GM04504 (cell line): Measurements from ENCODE around the gene MED13L.

Experiments used
- DNase-seq: peaks from one replicate; pipeline ENCODE4 v3.0.0-alpha.2; 2012; ENCODE audit warnings: low read depth

MED13L gene

GRCh38 chr12:116276652-116277466 lies 634 bp downstream of the MED13L start:
- DNase-seq: peak; percentile 40

GRCh38 chr12:116274551-116275375 lies 2.7 kb downstream of the MED13L start:
- no peak for DNase-seq

- DNase-seq: no peak
Measured at GRCh38 chr12:116273813-116274550, 3.5 kb downstream of the MED13L start.

GRCh38 chr12:116267948-116268347 lies 9.5 kb downstream of the MED13L start:
- DNase-seq: no peak

- DNase-seq: no peak
Measured at GRCh38 chr12:116266631-116267349, 10.7 kb downstream of the MED13L start.

DNA sequence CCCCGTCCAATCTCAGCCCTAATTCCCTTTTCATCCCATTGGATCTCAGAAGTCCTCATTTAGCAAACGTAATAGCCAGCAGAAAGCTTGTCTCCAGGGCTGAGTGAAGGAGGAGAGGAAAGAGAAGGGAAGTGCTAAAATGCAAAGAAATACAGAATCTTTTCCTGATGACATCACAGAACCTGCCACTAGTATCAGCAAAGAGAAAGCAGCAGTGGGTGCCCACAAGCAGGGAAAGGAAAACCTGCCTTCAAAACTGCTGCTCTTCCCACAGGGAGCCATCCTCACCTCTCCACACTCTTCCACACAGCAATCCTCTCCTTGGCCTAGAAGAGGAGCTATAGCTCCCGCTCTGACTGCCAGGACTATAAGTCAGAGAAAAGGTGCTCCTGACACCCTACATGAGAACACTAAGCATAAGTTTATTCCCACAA lies 11.3 kb downstream of the MED13L start:
- DNase-seq: no peak

DNA sequence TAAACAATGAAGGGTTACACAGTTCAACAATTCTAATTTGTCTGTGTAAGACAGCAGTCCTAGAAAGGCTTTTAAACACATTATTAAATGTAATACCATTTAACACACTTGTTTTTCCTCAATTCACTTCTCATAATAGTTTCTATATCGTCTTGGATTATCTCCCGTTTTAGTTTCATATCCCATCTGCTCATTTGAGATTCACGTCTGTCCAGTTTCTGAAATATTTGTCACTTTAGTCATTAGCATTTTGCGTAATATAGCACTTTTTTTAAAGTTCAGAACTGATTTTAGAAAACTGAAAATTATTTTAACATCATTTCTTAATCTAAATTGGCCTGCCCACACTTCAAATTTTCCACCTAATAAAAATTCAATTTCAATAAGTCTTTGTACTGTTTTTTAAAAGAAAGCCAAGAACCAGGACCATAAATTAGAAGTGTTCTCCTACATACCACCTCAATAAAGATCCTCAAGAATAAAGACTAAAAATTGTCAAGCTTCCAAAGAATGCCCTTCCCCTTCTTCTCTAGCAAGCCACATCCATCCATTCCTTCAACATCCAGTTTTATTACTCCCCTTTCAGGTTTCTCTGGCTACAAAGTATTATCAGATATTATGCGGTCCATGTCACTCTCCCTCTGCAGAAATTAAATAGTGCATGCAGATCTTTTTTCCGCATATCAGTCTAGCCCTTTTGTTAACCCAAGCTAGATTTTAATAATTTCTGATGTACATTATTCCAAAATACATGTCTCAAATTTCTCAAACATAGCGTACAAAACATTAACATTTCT lies 11.9 kb downstream of the MED13L start:
- DNase-seq: no peak

GRCh38 chr12:116264525-116265070 lies 12.9 kb downstream of the MED13L start:
- DNase-seq: no peak

DNA sequence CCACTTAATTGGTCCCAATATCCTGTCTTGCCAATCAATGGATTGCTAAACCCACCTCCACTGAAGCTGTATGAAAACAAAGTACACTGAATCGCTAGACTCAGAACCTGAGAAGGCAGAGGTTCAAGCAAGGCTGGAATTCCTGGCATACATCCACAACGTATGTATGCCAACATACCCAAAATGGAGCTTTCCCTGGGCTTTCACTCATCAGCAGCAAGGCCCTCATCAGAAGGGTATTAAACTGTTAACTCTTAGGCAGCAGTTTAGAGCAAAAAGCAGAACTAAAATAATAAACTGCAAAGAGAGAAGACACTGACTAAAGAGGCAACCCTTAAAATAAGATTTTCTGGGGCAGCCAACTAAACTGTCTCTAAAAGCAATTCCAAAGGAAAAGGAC lies 13.6 kb downstream of the MED13L start:
- DNase-seq: no peak

DNA sequence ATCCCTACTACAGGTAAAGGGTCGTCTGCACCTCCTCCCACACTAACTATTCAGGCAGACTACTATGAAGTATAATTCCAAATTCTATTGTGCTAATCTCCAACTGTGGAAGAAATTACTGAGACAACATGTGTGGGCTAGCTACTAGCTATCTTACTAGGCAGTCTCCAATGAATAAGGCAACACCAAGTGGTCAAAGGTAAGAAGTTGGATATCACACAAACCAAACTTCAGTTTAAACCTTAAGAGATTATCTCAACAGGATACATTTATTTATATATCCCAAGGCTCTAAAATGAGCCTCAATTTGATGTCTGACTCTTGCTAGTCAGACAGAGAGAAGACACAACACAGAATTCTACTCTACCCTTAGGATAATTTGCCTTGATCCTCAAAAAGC lies 14.1 kb downstream of the MED13L start:
- DNase-seq: no peak

DNA sequence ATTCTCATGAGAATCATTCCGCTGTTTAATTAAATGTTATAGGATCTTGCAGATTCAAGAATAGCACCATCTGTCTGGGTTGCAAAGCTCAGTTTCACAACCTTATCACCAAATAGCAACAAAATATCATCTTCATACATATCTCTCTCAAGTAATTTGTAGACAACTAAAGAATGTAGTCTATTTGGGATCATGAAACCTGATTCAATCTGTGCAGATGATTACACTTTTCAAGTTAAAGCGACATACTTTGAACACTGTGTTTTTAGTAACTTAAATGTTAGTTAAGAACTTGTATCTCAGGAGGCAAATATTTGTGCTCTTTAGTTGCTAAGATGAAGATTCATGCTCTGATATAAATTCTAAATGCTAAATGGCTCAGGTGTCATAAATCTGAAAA lies 14.8 kb downstream of the MED13L start:
- DNase-seq: no peak

DNA sequence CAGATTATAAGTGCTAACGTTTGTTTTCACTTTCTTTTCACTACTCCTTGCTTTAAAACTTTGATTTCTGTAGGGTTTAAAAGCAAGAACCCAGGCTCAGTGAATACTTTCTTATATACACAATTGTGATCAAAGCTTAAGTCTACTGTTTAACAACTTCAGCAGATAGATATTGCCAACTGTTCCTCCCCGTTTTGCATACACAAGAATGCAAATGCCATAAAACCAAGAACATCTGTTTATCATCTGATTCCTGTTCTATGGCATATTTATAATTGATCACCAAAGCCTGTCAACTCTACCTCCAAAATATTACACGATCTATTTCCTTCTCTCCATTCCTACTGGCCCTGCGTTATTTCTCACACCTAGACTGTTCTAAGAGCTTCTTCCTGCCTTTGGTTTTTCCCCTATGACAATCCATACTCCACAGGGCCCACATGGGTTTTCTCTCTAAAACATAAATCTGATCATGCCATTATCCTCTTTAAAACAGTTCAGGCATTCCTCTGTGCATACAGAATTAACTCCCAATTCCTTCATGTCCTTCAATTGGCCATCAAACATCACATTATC lies 15.9 kb downstream of the MED13L start:
- no peak for DNase-seq

GRCh38 chr12:116259800-116260577 lies 17.5 kb downstream of the MED13L start:
- DNase-seq: no peak

GRCh38 chr12:116257826-116258225 lies 19.7 kb downstream of the MED13L start:
- no peak for DNase-seq

GRCh38 chr12:116257215-116257614 lies 20.3 kb downstream of the MED13L start:
- DNase-seq: no peak

- no peak for DNase-seq
Measured at GRCh38 chr12:116249938-116250337, 27.6 kb downstream of the MED13L start.

DNA sequence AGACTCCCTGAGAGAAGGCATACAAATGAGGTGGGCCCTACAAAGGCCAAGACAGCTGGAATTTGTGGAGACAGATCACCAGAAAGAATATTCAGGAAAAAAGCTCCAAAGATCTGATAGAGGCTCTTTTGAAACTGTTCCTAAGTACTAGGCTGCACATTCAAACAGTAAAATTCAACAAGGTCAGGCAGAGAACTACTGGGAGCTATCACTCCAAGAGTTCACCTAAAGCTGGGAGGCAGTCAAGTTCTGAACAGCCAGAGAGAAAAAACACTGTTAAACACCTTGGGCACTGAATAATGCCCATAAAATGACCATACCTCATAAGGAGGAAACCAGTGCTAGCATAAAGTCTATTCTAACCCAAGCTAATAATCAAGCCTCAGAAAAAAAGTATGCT lies 28.6 kb downstream of the MED13L start:
- no peak for DNase-seq

DNA sequence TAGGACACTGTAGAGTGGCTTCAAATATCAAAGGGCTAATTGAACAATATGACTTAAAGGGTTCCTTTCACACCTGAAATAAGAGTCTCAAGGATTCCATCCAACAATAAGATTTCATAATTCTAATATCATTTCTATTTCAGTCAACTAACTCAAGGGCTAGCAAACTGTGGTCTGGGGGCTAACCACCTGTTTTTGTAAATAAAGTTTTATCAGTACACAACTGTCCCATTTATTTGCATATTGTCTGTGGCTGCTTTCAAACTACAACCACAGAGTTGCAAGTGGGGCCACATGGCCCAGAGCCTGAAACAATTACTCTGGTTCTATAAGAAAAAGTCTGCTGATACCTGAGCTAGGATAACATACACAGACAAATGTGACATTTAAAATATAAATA lies 29.1 kb downstream of the MED13L start:
- no peak for DNase-seq

DNA sequence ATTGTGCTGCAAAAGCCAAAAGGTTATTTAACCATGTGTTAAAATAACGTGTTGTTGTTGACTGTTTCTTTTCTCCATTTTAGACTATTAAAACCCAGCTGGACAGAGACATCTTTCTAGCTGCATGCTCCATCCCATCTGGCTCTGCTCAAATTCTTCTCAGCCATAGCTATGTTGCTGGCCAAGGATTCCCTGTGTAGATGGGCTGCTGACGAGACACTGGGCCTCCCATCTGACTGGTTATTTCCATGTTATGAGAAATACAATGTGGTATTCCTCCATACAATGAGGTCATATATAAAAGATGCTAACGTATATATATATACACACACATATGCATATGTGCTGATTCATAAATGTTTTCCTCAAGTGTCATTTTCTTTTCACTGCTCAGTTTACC lies 30.1 kb downstream of the MED13L start:
- no peak for DNase-seq
